Tibial artery (tissue), 4 donors: Measurements from ENCODE around the gene MSL1.
A peak's percentile ranks its signal among the peaks of the same experiment; 100 is the strongest.

ENCODE experiments used
- DNase-seq, 2 donors: peaks; one replicate each; pipeline ENCODE4 v3.0.0-alpha.2; 2019
- H3K27ac ChIP-seq, 2 donors: fragments of 200-600 bp; sonication (generic) in 1 of 2; 1 replicate in 1 of 2; 2 replicates in 1 of 2; pipeline ENCODE4 v1.5.1; 2018 to 2019; ENCODE audit warnings: mild to moderate bottlenecking in 1 of 2
- H3K27me3 ChIP-seq, 2 donors: fragments of 200-600 bp; sonication (generic) in 1 of 2; one replicate each; pipeline versions ENCODE4 v1.5.1 to v1.6.0; 2016 to 2019
- H3K36me3 ChIP-seq, 3 donors: fragments of 200-600 bp; sonication (generic) in 2 of 3; one replicate each; pipeline ENCODE4 v1.5.1; 2016 to 2019; ENCODE audit warnings: mild to moderate bottlenecking in 2 of 3
- H3K4me1 ChIP-seq, 4 donors: fragments of 200-600 bp; sonication (generic) in 2 of 4; 1 replicate in 3 of 4; 2 replicates in 1 of 4; pipeline ENCODE4 v1.5.1; 2016 to 2019
- H3K4me3 ChIP-seq, 2 donors: fragments of 200-600 bp; sonication (generic) in 1 of 2; 1 replicate in 1 of 2; 2 replicates in 1 of 2; pipeline ENCODE4 v1.5.1; 2018 to 2019; ENCODE audit warnings: mild to moderate bottlenecking in 2 of 2
- H3K9me3 ChIP-seq, 3 donors: fragments of 200-600 bp; sonication (generic) in 1 of 3; one replicate each; pipeline ENCODE4 v1.5.1; 2016 to 2019
- intact Hi-C: fragments of 100-400 bp; cut with DNase I; formaldehyde crosslinking; loops from one replicate; pipeline ENCODE4 v1.15.0; 2023; ENCODE audit warnings: low total_unique reads
- TF ChIP-seq, protein P1 (sequence below), 2 experiments: fragments of 200-600 bp in 1 of 2; fragments of 450-650 bp in 1 of 2; IDR thresholded peaks; one replicate each; pipeline ENCODE4 v1.5.1; 2017 to 2019; ENCODE audit warnings: antibody characterized with exemption in 2 of 2, mild to moderate bottlenecking in 1 of 2, moderate library complexity in 1 of 2

MSL1 gene

DNA sequence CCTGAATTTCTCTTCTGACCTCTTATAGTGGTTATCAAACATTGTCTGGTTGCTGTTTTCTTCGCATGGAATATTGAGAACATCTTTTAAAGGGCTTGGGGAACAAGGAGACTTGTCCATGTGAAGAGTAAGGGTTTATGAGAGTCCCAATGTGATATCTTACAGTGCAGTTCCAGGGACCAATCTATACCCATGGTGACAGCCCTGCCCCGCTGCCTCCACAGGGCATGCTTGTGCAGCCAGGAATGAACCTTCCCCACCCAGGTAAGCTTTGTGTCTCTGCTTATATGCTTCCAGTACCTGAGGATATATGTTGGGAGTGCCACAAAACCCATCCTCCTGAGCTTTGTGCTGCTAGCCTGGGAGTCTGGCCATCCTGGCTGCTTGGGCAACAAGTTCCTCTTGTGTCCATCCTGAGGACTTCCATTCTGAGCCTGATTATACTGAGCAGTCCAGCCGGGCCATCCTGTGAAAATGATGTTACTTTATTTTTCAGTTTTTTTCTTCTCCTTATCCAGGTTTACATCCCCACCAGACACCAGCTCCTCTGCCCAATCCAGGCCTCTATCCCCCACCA is 46.0 kb downstream of the MSL1 start:
- no peak for DNase-seq
- no peaks in the 10 kb centered on the region for H3K27me3 ChIP-seq
- intact Hi-C loops = loop anchor here (5.0 kb wide), 1 partner anchor 55 kb away; no protein-coding TSS in a partner anchor
- TF ChIP-seq, protein P1, sequence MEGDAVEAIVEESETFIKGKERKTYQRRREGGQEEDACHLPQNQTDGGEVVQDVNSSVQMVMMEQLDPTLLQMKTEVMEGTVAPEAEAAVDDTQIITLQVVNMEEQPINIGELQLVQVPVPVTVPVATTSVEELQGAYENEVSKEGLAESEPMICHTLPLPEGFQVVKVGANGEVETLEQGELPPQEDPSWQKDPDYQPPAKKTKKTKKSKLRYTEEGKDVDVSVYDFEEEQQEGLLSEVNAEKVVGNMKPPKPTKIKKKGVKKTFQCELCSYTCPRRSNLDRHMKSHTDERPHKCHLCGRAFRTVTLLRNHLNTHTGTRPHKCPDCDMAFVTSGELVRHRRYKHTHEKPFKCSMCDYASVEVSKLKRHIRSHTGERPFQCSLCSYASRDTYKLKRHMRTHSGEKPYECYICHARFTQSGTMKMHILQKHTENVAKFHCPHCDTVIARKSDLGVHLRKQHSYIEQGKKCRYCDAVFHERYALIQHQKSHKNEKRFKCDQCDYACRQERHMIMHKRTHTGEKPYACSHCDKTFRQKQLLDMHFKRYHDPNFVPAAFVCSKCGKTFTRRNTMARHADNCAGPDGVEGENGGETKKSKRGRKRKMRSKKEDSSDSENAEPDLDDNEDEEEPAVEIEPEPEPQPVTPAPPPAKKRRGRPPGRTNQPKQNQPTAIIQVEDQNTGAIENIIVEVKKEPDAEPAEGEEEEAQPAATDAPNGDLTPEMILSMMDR (IDR thresholded peaks at IDR 0.05) = no peak
- H3K9me3 ChIP-seq = no peaks in the 10 kb centered on the region
- peak overlapping the region; percentile 33 to 59 for H3K27ac ChIP-seq
- peaks cover 0 to 7% (median 3%) of the 10 kb centered on the region in 4 donors for H3K4me1 ChIP-seq
- peaks cover 77 to 100% (median 88%) of the 10 kb centered on the region in 3 donors for H3K36me3 ChIP-seq
- no peak overlapping the region for H3K4me3 ChIP-seq

DNA sequence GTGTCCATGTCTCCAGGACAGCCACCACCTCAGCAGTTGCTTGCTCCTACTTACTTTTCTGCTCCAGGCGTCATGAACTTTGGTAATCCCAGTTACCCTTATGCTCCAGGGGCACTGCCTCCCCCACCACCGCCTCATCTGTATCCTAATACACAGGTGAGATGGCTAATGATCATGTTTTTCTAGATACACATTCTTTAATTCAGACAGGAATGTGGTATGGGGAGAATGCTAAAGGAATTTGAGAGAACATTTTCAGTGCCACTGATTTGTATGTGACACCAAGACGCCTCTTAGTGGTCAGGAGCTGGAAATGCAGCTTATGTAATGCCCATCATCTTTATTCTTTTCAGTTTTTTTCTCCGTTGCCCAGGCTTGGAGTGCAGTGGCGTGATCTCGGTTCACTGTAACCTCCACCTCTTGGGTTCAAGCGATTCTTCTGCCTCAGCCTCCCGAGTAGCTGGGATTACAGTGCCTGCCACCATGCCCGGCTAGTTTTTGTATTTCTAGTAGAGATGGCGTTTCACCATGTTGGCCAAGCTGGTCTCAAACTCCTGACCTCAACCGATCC is 46.6 kb downstream of the MSL1 start:
- intact Hi-C loops = loop anchor here (5.0 kb wide), 1 partner anchor 56 kb away; no protein-coding TSS in a partner anchor
- Histone ChIP-seq H3K27ac (peak overlapping the region; percentile 33 to 59), H3K36me3 (peaks cover 71 to 100% (median 83%) of the 10 kb centered on the region in 3 donors), H3K27me3 (no peaks in the 10 kb centered on the region), H3K4me1 (peaks cover 0 to 7% (median 3%) of the 10 kb centered on the region in 4 donors), H3K9me3 (no peaks in the 10 kb centered on the region), H3K4me3 (no peak overlapping the region)
- no peak for DNase-seq
- TF ChIP-seq, protein P1 (IDR thresholded peaks at IDR 0.05) = peak; percentile 86 to 91

DNA sequence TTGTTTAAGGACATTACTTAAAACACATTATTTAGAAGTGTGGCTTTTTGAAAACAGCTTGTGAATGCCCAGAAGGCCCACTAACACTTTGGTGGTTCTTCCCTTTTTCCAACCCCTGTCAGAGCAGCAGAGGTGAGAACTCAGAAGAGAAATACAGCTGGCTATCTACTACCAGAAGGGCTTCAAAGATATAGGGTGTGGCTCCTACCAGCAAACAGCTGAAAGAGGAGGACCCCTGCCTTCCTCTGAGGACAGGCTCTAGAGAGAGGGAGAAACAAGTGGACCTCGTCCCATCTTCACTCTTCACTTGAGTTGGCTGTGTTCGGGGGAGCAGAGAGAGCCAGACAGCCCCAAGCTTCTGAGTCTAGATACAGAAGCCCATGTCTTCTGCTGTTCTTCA is 48.6 kb downstream of the MSL1 start:
- TF ChIP-seq, protein P1 (IDR thresholded peaks at IDR 0.05) = no peak
- Histone ChIP-seq H3K36me3 (peaks cover 55 to 99% (median 79%) of the 10 kb centered on the region in 3 donors), H3K27me3 (no peaks in the 10 kb centered on the region), H3K4me1 (peaks cover 0 to 7% (median 3%) of the 10 kb centered on the region in 4 donors), H3K9me3 (no peaks in the 10 kb centered on the region), H3K4me3 (no peak overlapping the region), H3K27ac (no peak overlapping the region)
- intact Hi-C loops = no loop called here
- no peak for DNase-seq

DNA sequence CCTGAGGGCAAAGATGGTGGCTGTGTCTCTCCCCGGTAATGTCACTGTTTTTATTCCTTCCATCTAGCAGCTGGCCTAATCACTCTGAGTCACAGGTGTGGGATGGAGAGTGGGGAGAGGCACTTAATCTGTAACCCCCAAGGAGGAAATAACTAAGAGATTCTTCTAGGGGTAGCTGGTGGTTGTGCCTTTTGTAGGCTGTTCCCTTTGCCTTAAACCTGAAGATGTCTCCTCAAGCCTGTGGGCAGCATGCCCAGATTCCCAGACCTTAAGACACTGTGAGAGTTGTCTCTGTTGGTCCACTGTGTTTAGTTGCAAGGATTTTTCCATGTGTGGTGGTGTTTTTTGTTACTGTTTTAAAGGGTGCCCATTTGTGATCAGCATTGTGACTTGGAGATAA is 50.0 kb downstream of the MSL1 start:
- no peaks in the 10 kb centered on the region for H3K27me3 ChIP-seq
- peaks cover 65 to 90% (median 73%) of the 10 kb centered on the region in 3 donors for H3K36me3 ChIP-seq
- peaks cover 0 to 10% (median 4%) of the 10 kb centered on the region in 4 donors for H3K4me1 ChIP-seq
- intact Hi-C loops = no loop called here
- no peak for DNase-seq
- no peak overlapping the region for H3K4me3 ChIP-seq
- no peaks in the 10 kb centered on the region for H3K9me3 ChIP-seq
- TF ChIP-seq, protein P1 (IDR thresholded peaks at IDR 0.05) = no peak
- no peak overlapping the region for H3K27ac ChIP-seq

DNA sequence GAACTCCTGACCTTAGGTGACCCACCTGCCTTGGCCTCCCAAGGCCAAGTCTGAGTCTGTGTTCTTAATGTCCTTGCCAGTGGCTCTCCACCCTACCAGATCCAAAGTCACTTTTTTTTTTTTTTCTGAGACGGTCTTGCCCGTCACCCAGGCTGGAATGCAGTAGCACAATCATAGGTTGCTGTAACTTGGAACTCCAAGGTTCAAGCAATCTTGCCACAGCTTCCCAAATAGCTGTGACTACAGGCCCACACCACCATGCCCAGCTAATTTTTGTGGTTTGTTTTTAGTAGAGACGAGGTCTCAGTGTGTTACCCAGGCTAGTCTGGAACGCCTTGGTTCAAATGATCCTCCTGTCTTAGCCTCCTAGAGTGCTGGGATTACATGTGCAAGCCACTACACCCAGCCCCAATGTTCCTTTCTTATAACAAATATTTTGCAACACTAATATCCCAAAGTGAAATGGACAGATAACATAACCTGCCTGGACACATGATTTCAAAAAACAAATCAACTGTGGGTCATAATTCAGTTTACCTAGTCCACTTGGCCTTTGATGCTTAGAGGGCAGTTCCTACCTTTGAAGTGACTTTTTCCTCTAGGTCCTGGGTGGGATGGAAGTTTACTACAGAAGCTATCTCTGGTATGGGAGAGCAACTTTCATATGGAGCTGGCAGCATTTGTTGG is 51.5 kb downstream of the MSL1 start:
- H3K27me3 ChIP-seq = no peaks in the 10 kb centered on the region
- H3K4me3 ChIP-seq = no peak overlapping the region
- H3K27ac ChIP-seq = no peak overlapping the region
- peaks cover 0 to 19% (median 15%) of the 10 kb centered on the region in 4 donors for H3K4me1 ChIP-seq
- no peaks in the 10 kb centered on the region for H3K9me3 ChIP-seq
- no peak for DNase-seq
- intact Hi-C loops = no loop called here
- TF ChIP-seq, protein P1 (IDR thresholded peaks at IDR 0.05) = no peak
- H3K36me3 ChIP-seq = peaks cover 53 to 75% (median 58%) of the 10 kb centered on the region in 3 donors
